Gastroesophageal sphincter (tissue), 4 donors: ENCODE results near the gene UBIAD1. TPM values are rescaled to one million over a fixed set of nuclear protein-coding genes. Genes with fewer than 3 reads are reported as not detected.

ENCODE experiments used
- ATAC-seq: fragments of 150-250 bp; one replicate; pipeline ENCODE4 v1.9.1; 2016; ENCODE audit warnings: mild to moderate bottlenecking, moderate library complexity
- H3K27ac ChIP-seq, 4 donors: fragments of 200-600 bp; sonication (generic) in 3 of 4; 1 replicate in 3 of 4; 2 replicates in 1 of 4; pipeline ENCODE4 v1.5.1; 2016 to 2019
- H3K27me3 ChIP-seq: fragments of 200-600 bp; sonication (generic); one replicate; pipeline ENCODE4 v1.5.1; 2019
- H3K36me3 ChIP-seq, 2 donors: fragments of 200-600 bp; sonication (generic); one replicate each; pipeline ENCODE4 v1.5.1; 2019; ENCODE audit warnings: control low read depth in 1 of 2
- H3K4me1 ChIP-seq, 3 donors: fragments of 200-600 bp; sonication (generic); 1 replicate in 2 of 3; 2 replicates in 1 of 3; pipeline ENCODE4 v1.5.1; 2016 to 2019; ENCODE audit warnings: control low read depth in 2 of 3
- H3K4me3 ChIP-seq, 2 donors: fragments of 200-600 bp; sonication (generic); one replicate each; pipeline ENCODE4 v1.5.1; 2019; ENCODE audit warnings: mild to moderate bottlenecking in 1 of 2, moderate library complexity in 1 of 2
- H3K9me3 ChIP-seq, 3 donors: fragments of 200-600 bp; sonication (generic); one replicate each; pipeline ENCODE4 v1.5.1; 2017 to 2019; ENCODE audit warnings: control low read depth in 2 of 3
- EP300 ChIP-seq: sonication (generic); formaldehyde crosslinking; IDR thresholded peaks from one replicate; pipeline ENCODE4 v1.6.1; 2017; ENCODE audit warnings: antibody characterized with exemption, mild to moderate bottlenecking
- POLR2A ChIP-seq, 2 donors: fragments of 450-650 bp; IDR thresholded peaks; one replicate each; pipeline ENCODE4 v1.6.1; 2017; ENCODE audit warnings: antibody characterized with exemption in 2 of 2, mild to moderate bottlenecking in 2 of 2, moderate library complexity in 1 of 2
- POLR2AphosphoS5 ChIP-seq: sonication (generic); formaldehyde crosslinking; IDR thresholded peaks from one replicate; pipeline ENCODE4 v1.6.1; 2017; ENCODE audit warnings: antibody characterized with exemption
- WGBS, 2 donors: methylation state at CpG; one replicate each; pipeline ENCODE4 v1.1.5; 2018; ENCODE audit warnings: low coverage in 1 of 2; 5-methylcytosine and 5-hydroxymethylcytosine counted together
- total RNA-seq, 4 donors: library from RNA; depleted of rRNA; stranded (reverse); fragments of >200 nt; gene quantifications; one replicate each; pipeline ENCODE4 v1.1.0, GENCODE V29; 2016
- TF ChIP-seq, protein P1 (sequence below), 4 experiments: fragments of 200-600 bp in 2 of 4; fragments of 450-650 bp in 2 of 4; sonication (generic) in 1 of 4; IDR thresholded peaks; one replicate each; pipeline ENCODE4 v1.5.1; 2017 to 2019; ENCODE audit warnings: antibody characterized with exemption in 4 of 4, mild to moderate bottlenecking in 2 of 4, moderate library complexity in 2 of 4

The UBIAD1 gene
- total RNA-seq, 4 donors from 2014 or later: 11.7 to 16.3 (median 14.0) TPM

GRCh38 chr1:11309385-11309784 lies 36.4 kb downstream of the UBIAD1 start:
- Histone ChIP-seq H3K9me3 (no peaks in the 10 kb centered on the region), H3K36me3 (no peaks in the 10 kb centered on the region), H3K4me3 (no peak overlapping the region), H3K4me1 (no peaks in the 10 kb centered on the region), H3K27ac (no peak overlapping the region), H3K27me3 (peaks cover 12% of the 10 kb centered on the region)
- 96 to 100% methylated on average over 1 to 7 of the region's 7 CpGs for WGBS, 2 donors
- ATAC-seq: no peak
- TF ChIP-seq, protein P1, sequence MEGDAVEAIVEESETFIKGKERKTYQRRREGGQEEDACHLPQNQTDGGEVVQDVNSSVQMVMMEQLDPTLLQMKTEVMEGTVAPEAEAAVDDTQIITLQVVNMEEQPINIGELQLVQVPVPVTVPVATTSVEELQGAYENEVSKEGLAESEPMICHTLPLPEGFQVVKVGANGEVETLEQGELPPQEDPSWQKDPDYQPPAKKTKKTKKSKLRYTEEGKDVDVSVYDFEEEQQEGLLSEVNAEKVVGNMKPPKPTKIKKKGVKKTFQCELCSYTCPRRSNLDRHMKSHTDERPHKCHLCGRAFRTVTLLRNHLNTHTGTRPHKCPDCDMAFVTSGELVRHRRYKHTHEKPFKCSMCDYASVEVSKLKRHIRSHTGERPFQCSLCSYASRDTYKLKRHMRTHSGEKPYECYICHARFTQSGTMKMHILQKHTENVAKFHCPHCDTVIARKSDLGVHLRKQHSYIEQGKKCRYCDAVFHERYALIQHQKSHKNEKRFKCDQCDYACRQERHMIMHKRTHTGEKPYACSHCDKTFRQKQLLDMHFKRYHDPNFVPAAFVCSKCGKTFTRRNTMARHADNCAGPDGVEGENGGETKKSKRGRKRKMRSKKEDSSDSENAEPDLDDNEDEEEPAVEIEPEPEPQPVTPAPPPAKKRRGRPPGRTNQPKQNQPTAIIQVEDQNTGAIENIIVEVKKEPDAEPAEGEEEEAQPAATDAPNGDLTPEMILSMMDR (IDR thresholded peaks at IDR 0.05): no peak
- TF ChIP-seq POLR2A (IDR thresholded peaks at IDR 0.05) (no peak), EP300 (no peak), POLR2AphosphoS5 (no peak)

GRCh38 chr1:11311816-11312755 lies 39.1 kb downstream of the UBIAD1 start:
- H3K27me3 ChIP-seq: peaks cover 12% of the 10 kb centered on the region
- WGBS, 2 donors: 19 to 49% methylated on average over 2 to 5 of the region's 15 CpGs
- TF ChIP-seq EP300 (no peak), POLR2AphosphoS5 (no peak), POLR2A (IDR thresholded peaks at IDR 0.05) (no peak)
- TF ChIP-seq, protein P1 (IDR thresholded peaks at IDR 0.05): no peak
- no peak overlapping the region for H3K4me3 ChIP-seq
- no peak overlapping the region for H3K27ac ChIP-seq
- no peak for ATAC-seq
- H3K4me1 ChIP-seq: peaks cover 0 to 5% (median 0%) of the 10 kb centered on the region in 3 donors
- no peaks in the 10 kb centered on the region for H3K36me3 ChIP-seq
- no peaks in the 10 kb centered on the region for H3K9me3 ChIP-seq

DNA sequence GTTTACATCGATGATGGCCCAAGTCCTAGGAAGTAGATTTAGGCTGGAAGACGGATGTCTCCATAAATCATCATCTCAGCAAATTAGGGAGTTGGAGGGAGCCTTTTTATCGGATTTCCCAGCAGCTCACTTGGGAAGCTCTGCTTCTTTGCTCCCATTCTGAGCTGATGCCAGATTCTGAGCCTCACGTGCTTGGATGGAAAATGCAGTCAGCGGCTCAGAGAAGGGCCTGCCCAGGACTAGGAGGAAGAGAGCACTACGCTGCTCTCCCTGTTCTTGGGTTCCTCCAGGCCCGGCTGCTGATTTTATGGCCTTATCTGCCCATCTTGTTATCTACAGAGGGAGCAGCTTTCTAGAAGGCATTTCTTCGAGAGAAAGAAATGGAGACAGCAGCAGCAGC lies 42.0 kb downstream of the UBIAD1 start:
- Histone ChIP-seq H3K27me3 (peaks cover 23% of the 10 kb centered on the region), H3K9me3 (no peaks in the 10 kb centered on the region), H3K4me1 (peaks cover 0 to 5% (median 0%) of the 10 kb centered on the region in 3 donors), H3K4me3 (no peak overlapping the region), H3K36me3 (no peaks in the 10 kb centered on the region), H3K27ac (no peak overlapping the region)
- TF ChIP-seq POLR2AphosphoS5 (no peak), POLR2A (IDR thresholded peaks at IDR 0.05) (no peak)
- 39 to 57% methylated on average over 2 to 6 of the region's 8 CpGs for WGBS, 2 donors
- no peak for ATAC-seq

DNA sequence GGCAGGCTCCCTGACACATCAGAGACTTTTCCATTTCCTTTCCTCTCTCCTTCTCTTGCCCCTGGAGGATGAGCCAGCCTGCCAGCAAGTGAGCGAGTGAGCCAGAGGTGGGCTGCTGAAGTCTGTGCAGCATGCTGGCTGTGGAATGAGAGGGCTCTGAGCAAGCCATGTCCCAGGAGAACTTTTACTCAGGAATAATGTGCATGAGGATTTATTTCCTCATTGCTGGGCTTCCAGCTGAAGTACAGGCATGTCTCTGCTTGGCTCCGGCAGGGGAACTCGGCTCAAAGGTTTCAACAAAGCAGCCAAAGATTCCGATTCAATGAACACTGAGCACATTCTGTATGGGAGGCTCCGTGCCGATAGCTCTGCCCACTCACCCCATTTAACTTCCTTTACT lies 43.7 kb downstream of the UBIAD1 start:
- H3K27me3 ChIP-seq: peaks cover 41% of the 10 kb centered on the region
- TF ChIP-seq POLR2AphosphoS5 (no peak), POLR2A (IDR thresholded peaks at IDR 0.05) (no peak), EP300 (no peak)
- TF ChIP-seq, protein P1 (IDR thresholded peaks at IDR 0.05): no peak
- peaks cover 0 to 5% (median 0%) of the 10 kb centered on the region in 3 donors for H3K4me1 ChIP-seq
- H3K36me3 ChIP-seq: no peaks in the 10 kb centered on the region
- no peak overlapping the region for H3K4me3 ChIP-seq
- no peaks in the 10 kb centered on the region for H3K9me3 ChIP-seq
- H3K27ac ChIP-seq: no peak overlapping the region
- ATAC-seq: no peak
- WGBS, 2 donors: 30 to 62% methylated on average over 2 to 5 of the region's 6 CpGs

DNA sequence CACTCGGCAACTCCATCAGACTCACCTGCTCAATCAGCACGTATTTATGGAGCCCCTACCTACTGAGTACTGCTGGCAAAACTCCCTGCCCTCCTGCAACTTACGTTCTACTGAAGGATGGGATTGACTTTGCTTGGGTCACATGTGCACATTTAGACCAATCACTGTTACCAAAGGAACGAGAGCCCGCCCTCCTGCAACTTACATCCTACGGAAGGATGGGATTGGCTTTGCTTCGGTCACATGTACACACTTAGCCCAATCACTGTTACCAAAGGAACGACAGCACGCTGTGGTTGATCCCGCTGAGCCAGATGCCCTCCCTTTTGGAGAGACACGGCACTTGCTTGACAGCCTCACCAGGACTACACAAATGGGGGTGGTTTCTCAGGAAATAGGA lies 46.0 kb downstream of the UBIAD1 start:
- Histone ChIP-seq H3K9me3 (no peaks in the 10 kb centered on the region), H3K27me3 (peaks cover 52% of the 10 kb centered on the region), H3K4me1 (peaks cover 0 to 5% (median 0%) of the 10 kb centered on the region in 3 donors), H3K27ac (no peak overlapping the region), H3K4me3 (no peak overlapping the region), H3K36me3 (no peaks in the 10 kb centered on the region)
- TF ChIP-seq EP300 (no peak), POLR2AphosphoS5 (no peak), POLR2A (IDR thresholded peaks at IDR 0.05) (no peak)
- TF ChIP-seq, protein P1 (IDR thresholded peaks at IDR 0.05): no peak
- WGBS, 2 donors: 83 to 96% methylated on average over 3 to 8 of the region's 11 CpGs
- no peak for ATAC-seq
